ENCODE results near the gene DLEC1. TPM values are rescaled to one million over a fixed set of nuclear protein-coding genes. Genes with fewer than 3 reads are reported as not detected.

The DLEC1 gene
- total and polyA plus RNA-seq, 9 of the 15 experiments (the other 6 are each of a cell fraction or from before 2014, with no cell fraction given) = 0.07 to 0.08 TPM; not detected in 7

DNA sequence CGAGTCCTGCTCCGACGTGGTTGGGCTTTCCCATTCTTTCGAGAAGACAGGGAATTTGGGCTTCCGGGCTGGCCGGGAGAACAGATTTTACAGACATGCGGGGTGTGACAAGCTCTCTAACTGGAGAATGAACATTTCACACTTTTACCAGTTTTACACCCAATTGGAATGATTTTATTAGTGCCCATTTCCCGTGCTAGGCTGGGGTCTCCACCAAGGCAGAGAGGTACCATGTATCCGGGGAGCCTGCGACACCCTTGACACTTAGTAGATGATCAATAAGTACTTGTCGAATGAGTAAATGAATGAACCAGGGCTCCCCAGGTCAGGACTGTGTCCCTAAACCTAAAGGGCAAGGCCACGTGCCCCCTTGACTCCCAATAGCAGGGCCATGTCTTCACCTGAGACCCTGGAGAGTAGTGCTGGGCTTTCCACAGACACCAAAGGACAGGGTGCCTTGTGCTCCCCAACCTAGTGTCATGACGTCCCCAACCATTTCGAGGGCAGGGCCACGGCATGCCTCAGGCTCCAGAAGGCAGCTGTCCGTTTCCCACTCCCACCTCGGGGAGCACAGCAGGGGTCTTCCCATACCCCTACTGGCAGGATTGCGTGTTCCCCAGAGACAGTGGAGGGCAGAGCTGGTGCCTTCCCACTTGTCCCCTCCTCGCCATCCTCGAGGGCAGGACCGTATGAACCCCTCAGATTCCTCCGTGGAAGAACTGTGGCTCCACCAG is 98.8 kb downstream of the DLEC1 start (continued):
- TF ChIP-seq, protein P1, sequence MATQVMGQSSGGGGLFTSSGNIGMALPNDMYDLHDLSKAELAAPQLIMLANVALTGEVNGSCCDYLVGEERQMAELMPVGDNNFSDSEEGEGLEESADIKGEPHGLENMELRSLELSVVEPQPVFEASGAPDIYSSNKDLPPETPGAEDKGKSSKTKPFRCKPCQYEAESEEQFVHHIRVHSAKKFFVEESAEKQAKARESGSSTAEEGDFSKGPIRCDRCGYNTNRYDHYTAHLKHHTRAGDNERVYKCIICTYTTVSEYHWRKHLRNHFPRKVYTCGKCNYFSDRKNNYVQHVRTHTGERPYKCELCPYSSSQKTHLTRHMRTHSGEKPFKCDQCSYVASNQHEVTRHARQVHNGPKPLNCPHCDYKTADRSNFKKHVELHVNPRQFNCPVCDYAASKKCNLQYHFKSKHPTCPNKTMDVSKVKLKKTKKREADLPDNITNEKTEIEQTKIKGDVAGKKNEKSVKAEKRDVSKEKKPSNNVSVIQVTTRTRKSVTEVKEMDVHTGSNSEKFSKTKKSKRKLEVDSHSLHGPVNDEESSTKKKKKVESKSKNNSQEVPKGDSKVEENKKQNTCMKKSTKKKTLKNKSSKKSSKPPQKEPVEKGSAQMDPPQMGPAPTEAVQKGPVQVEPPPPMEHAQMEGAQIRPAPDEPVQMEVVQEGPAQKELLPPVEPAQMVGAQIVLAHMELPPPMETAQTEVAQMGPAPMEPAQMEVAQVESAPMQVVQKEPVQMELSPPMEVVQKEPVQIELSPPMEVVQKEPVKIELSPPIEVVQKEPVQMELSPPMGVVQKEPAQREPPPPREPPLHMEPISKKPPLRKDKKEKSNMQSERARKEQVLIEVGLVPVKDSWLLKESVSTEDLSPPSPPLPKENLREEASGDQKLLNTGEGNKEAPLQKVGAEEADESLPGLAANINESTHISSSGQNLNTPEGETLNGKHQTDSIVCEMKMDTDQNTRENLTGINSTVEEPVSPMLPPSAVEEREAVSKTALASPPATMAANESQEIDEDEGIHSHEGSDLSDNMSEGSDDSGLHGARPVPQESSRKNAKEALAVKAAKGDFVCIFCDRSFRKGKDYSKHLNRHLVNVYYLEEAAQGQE (IDR thresholded peaks at IDR 0.05; ENCODE audit: borderline replicate concordance) = no peak
- TF ChIP-seq, protein P1 (CRISPR knock-in tag; IDR thresholded peaks at IDR 0.05; ENCODE audit: low read depth) = 0 out of 2 replicates have a peak, but pooled peaks have one; percentile 39
- no peak for TF ChIP-seq JUNB (CRISPR knock-in tag; conservative IDR thresholded peaks at IDR 0.05)
- TF ChIP-seq CHCHD3 (CRISPR knock-in tag; IDR thresholded peaks at IDR 0.05) = no peak
- TF ChIP-seq, protein P2, sequence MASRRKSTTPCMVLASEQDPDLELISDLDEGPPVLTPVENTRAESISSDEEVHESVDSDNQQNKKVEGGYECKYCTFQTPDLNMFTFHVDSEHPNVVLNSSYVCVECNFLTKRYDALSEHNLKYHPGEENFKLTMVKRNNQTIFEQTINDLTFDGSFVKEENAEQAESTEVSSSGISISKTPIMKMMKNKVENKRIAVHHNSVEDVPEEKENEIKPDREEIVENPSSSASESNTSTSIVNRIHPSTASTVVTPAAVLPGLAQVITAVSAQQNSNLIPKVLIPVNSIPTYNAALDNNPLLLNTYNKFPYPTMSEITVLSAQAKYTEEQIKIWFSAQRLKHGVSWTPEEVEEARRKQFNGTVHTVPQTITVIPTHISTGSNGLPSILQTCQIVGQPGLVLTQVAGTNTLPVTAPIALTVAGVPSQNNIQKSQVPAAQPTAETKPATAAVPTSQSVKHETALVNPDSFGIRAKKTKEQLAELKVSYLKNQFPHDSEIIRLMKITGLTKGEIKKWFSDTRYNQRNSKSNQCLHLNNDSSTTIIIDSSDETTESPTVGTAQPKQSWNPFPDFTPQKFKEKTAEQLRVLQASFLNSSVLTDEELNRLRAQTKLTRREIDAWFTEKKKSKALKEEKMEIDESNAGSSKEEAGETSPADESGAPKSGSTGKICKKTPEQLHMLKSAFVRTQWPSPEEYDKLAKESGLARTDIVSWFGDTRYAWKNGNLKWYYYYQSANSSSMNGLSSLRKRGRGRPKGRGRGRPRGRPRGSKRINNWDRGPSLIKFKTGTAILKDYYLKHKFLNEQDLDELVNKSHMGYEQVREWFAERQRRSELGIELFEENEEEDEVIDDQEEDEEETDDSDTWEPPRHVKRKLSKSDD (conservative IDR thresholded peaks at IDR 0.05; ENCODE audit: low read length) = no peak
- TF ChIP-seq GTF2F1 (IDR thresholded peaks at IDR 0.05; ENCODE audit: low read depth, low read length) = no peak
- TF ChIP-seq XRCC3 (IDR thresholded peaks at IDR 0.05) = no peak
- TF ChIP-seq GABPB2 (CRISPR knock-in tag; conservative IDR thresholded peaks at IDR 0.05) = 0 out of 2 replicates have a peak, but pooled peaks have one; percentile 50
- no peak for TF ChIP-seq NRF1 (conservative IDR thresholded peaks at IDR 0.05 in 1 of 2, IDR thresholded peaks at IDR 0.05 in 1 of 2)
- no peak for TF ChIP-seq MCM7 (IDR thresholded peaks at IDR 0.05)
- TF ChIP-seq, protein P3, sequence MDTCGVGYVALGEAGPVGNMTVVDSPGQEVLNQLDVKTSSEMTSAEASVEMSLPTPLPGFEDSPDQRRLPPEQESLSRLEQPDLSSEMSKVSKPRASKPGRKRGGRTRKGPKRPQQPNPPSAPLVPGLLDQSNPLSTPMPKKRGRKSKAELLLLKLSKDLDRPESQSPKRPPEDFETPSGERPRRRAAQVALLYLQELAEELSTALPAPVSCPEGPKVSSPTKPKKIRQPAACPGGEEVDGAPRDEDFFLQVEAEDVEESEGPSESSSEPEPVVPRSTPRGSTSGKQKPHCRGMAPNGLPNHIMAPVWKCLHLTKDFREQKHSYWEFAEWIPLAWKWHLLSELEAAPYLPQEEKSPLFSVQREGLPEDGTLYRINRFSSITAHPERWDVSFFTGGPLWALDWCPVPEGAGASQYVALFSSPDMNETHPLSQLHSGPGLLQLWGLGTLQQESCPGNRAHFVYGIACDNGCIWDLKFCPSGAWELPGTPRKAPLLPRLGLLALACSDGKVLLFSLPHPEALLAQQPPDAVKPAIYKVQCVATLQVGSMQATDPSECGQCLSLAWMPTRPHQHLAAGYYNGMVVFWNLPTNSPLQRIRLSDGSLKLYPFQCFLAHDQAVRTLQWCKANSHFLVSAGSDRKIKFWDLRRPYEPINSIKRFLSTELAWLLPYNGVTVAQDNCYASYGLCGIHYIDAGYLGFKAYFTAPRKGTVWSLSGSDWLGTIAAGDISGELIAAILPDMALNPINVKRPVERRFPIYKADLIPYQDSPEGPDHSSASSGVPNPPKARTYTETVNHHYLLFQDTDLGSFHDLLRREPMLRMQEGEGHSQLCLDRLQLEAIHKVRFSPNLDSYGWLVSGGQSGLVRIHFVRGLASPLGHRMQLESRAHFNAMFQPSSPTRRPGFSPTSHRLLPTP (IDR thresholded peaks at IDR 0.05; ENCODE audit: borderline replicate concordance, extremely low read depth, insufficient read length) = no peak
- no peak for TF ChIP-seq SMAD1 (IDR thresholded peaks at IDR 0.05; ENCODE audit: low read depth, low read length, partially characterized antibody)
- TF ChIP-seq ZBTB7A (IDR thresholded peaks at IDR 0.05; ENCODE audit: borderline replicate concordance, control insufficient read depth, low read depth, low read length) = peak; percentile 76
